ENCODE results near the gene INPP5A. TPM values are rescaled to one million over a fixed set of nuclear protein-coding genes. Genes with fewer than 3 reads are reported as not detected.

INPP5A gene
- total and polyA plus RNA-seq, 10 of the 15 experiments (the other 5 are each of a cell fraction or from before 2014, with no cell fraction given), result 0.52 to 15.0 (median 6.3) TPM

GRCh38 chr10:132610071-132610701, 72.6 kb downstream of the INPP5A start:
- no peak for DNase-seq (ENCODE audit: low read depth, low spot score)
- in situ Hi-C loops (cut with MboI), result no loop called here
- WGBS (ENCODE audit: insufficient coverage, insufficient replicate concordance, low lambda C conversion rate, missing lambda C conversion rate), result 84% methylated on average over 19 of the region's 20 CpGs
- no peak overlapping the region for H3K27ac ChIP-seq (ENCODE audit: control insufficient read depth, insufficient read depth)
- H3K9me3 ChIP-seq (replicated peaks; ENCODE audit: control insufficient read depth, insufficient read depth, low read length), result no peaks in the 10 kb centered on the region; the same call in 2 of the 3 replicates
- RAD21 ChIA-PET (ENCODE audit: unreplicated experiment), result no interaction called here
- no peaks in the 10 kb centered on the region for H3K4me1 ChIP-seq (ENCODE audit: control insufficient read depth, insufficient read depth, low read length)
- no peak for ATAC-seq
- CTCF ChIA-PET, result no interaction called here
- no peaks in the 10 kb centered on the region for H4K20me1 ChIP-seq (ENCODE audit: control insufficient read depth, insufficient read depth)
- no peak for FAIRE-seq
- SMC1A ChIA-PET (ENCODE audit: uncharacterized antibody, unreplicated experiment), result no interaction called here
- H3K4me2 ChIP-seq (ENCODE audit: control insufficient read depth, insufficient read depth), result no peak overlapping the region
- BruUV-seq (replicated peaks), result no TSS peak
- POLR2A ChIA-PET, result no interaction called here
- no peaks in the 10 kb centered on the region; a peak in 2 of 4 replicates for H3K36me3 ChIP-seq (ENCODE audit: control insufficient read depth in 2 of 2, insufficient read depth in 2 of 2, low read length in 1 of 2)
- TF ChIP-seq POLR2A (IDR thresholded peaks at IDR 0.05; ENCODE audit: low read depth, low read length), result no peak
- no peak for TF ChIP-seq FOXM1 (IDR thresholded peaks at IDR 0.05; ENCODE audit: low read depth, low read length)
- no peak for TF ChIP-seq POLR2AphosphoS5 (IDR thresholded peaks at IDR 0.05; ENCODE audit: low read length)
- TF ChIP-seq SMAD5 (IDR thresholded peaks at IDR 0.05; ENCODE audit: low read depth), result no peak
- TF ChIP-seq, protein P1, sequence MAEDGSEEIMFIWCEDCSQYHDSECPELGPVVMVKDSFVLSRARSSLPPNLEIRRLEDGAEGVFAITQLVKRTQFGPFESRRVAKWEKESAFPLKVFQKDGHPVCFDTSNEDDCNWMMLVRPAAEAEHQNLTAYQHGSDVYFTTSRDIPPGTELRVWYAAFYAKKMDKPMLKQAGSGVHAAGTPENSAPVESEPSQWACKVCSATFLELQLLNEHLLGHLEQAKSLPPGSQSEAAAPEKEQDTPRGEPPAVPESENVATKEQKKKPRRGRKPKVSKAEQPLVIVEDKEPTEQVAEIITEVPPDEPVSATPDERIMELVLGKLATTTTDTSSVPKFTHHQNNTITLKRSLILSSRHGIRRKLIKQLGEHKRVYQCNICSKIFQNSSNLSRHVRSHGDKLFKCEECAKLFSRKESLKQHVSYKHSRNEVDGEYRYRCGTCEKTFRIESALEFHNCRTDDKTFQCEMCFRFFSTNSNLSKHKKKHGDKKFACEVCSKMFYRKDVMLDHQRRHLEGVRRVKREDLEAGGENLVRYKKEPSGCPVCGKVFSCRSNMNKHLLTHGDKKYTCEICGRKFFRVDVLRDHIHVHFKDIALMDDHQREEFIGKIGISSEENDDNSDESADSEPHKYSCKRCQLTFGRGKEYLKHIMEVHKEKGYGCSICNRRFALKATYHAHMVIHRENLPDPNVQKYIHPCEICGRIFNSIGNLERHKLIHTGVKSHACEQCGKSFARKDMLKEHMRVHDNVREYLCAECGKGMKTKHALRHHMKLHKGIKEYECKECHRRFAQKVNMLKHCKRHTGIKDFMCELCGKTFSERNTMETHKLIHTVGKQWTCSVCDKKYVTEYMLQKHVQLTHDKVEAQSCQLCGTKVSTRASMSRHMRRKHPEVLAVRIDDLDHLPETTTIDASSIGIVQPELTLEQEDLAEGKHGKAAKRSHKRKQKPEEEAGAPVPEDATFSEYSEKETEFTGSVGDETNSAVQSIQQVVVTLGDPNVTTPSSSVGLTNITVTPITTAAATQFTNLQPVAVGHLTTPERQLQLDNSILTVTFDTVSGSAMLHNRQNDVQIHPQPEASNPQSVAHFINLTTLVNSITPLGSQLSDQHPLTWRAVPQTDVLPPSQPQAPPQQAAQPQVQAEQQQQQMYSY (CRISPR knock-in tag; IDR thresholded peaks at IDR 0.05), result no peak
- TF ChIP-seq HDAC6 (IDR thresholded peaks at IDR 0.05; ENCODE audit: unreplicated experiment), result no peak
- TF ChIP-seq RUNX3 (IDR thresholded peaks at IDR 0.05; ENCODE audit: low read length), result no peak
- TF ChIP-seq ZNF217 (IDR thresholded peaks at IDR 0.05), result no peak
- TF ChIP-seq ETV6 (conservative IDR thresholded peaks at IDR 0.05 in 1 of 2, IDR thresholded peaks at IDR 0.05 in 1 of 2; ENCODE audit: borderline replicate concordance in 1 of 2, low read depth in 1 of 2), result no peak
- TF ChIP-seq SREBF2 (IDR thresholded peaks at IDR 0.05; ENCODE audit: low read length), result no peak
- TF ChIP-seq, protein P2, sequence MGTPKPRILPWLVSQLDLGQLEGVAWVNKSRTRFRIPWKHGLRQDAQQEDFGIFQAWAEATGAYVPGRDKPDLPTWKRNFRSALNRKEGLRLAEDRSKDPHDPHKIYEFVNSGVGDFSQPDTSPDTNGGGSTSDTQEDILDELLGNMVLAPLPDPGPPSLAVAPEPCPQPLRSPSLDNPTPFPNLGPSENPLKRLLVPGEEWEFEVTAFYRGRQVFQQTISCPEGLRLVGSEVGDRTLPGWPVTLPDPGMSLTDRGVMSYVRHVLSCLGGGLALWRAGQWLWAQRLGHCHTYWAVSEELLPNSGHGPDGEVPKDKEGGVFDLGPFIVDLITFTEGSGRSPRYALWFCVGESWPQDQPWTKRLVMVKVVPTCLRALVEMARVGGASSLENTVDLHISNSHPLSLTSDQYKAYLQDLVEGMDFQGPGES (IDR thresholded peaks at IDR 0.05), result no peak
- no peak for TF ChIP-seq JUND (IDR thresholded peaks at IDR 0.05; ENCODE audit: low read depth, low read length)
- TF ChIP-seq, protein P3, sequence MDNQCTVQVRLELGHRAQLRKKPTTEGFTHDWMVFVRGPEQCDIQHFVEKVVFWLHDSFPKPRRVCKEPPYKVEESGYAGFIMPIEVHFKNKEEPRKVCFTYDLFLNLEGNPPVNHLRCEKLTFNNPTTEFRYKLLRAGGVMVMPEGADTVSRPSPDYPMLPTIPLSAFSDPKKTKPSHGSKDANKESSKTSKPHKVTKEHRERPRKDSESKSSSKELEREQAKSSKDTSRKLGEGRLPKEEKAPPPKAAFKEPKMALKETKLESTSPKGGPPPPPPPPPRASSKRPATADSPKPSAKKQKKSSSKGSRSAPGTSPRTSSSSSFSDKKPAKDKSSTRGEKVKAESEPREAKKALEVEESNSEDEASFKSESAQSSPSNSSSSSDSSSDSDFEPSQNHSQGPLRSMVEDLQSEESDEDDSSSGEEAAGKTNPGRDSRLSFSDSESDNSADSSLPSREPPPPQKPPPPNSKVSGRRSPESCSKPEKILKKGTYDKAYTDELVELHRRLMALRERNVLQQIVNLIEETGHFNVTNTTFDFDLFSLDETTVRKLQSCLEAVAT (IDR thresholded peaks at IDR 0.05), result no peak
- no peak for TF ChIP-seq PAX8 (IDR thresholded peaks at IDR 0.05)
- no peak for TF ChIP-seq ZNF622 (IDR thresholded peaks at IDR 0.05)
- no peak for TF ChIP-seq ZNF274 (IDR thresholded peaks at IDR 0.05; ENCODE audit: insufficient read depth, insufficient read length)
- TF ChIP-seq, protein P4, sequence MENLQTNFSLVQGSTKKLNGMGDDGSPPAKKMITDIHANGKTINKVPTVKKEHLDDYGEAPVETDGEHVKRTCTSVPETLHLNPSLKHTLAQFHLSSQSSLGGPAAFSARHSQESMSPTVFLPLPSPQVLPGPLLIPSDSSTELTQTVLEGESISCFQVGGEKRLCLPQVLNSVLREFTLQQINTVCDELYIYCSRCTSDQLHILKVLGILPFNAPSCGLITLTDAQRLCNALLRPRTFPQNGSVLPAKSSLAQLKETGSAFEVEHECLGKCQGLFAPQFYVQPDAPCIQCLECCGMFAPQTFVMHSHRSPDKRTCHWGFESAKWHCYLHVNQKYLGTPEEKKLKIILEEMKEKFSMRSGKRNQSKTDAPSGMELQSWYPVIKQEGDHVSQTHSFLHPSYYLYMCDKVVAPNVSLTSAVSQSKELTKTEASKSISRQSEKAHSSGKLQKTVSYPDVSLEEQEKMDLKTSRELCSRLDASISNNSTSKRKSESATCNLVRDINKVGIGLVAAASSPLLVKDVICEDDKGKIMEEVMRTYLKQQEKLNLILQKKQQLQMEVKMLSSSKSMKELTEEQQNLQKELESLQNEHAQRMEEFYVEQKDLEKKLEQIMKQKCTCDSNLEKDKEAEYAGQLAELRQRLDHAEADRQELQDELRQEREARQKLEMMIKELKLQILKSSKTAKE (IDR thresholded peaks at IDR 0.05; ENCODE audit: low read depth, poor library complexity, severe bottlenecking), result no peak
- no peak for TF ChIP-seq EGR1 (IDR thresholded peaks at IDR 0.05; ENCODE audit: borderline replicate concordance in 1 of 2, low read depth in 2 of 2, low read length in 2 of 2)
- no peak overlapping the region for H3K4me3 ChIP-seq
- no peak overlapping the region for H3K9ac ChIP-seq (ENCODE audit: control insufficient read depth, insufficient read depth, low read length)
- intact Hi-C loops (cut with micrococcal nuclease; ENCODE audit: unreplicated experiment), result no loop called here
- no peaks in the 10 kb centered on the region for H3K79me2 ChIP-seq (ENCODE audit: control insufficient read depth, insufficient read depth, low read length)
- no peak overlapping the region for H2AFZ ChIP-seq (ENCODE audit: control insufficient read depth, low read depth, low read length)
- no peaks in the 10 kb centered on the region for H3K27me3 ChIP-seq (replicated peaks in 1 of 2; ENCODE audit: control insufficient read depth in 2 of 2, insufficient read depth in 2 of 2, low read length in 1 of 2)

Measured in GM12878 (cell line).